ENCODE measurements around the gene RHOXF2.

Gene RHOXF2

GRCh38 chrX:120200851-120201250 is 42.4 kb downstream of the RHOXF2 start:
- DNase-seq (ENCODE audit: low spot score): no peak

GRCh38 chrX:120205816-120206753 is 47.7 kb downstream of the RHOXF2 start:
- no peak for DNase-seq (ENCODE audit: low spot score)

- no peak for DNase-seq (ENCODE audit: low spot score)
These were observed 48.7 kb downstream of the RHOXF2 start for GRCh38 chrX:120207009-120207605.

GRCh38 chrX:120213438-120214265 is 55.2 kb downstream of the RHOXF2 start:
- peak; percentile 59 for DNase-seq (ENCODE audit: low spot score)
